K562 (cell line): ENCODE data around the gene TRPV5. TPM values are rescaled to one million over a fixed set of nuclear protein-coding genes. Genes with fewer than 3 reads are reported as not detected.
"Not testable (repeated sequence)": the region's sequence is repeated elsewhere in the genome, so short reads cannot be mapped to it uniquely, and the experiment has no call there.

Experiments
- ATAC-seq: fragments of 200-7000 bp; cut with Tn5 transposase; 3 replicates; pipeline ENCODE4 v1.9.1; 2020; ENCODE audit warnings: moderate library complexity
- BruUV-seq: library from RNA; stranded (reverse); fragments of 400-500 nt; replicated peaks from 2 replicates; lab custom pipeline; 2021; lab: Mats Ljungman, UMichigan
- CTCF ChIA-PET: fragments of 300-600 bp; formaldehyde crosslinking; extraction: SDS; loops from one replicate; lab custom pipeline; 2021; ENCODE audit warnings: low intra/inter-chr PET ratio; lab: Yijun Ruan, JAX
- POLR2A ChIA-PET: fragments of 300-600, 350-650 bp; sonication (Branson Sonifier 250); formaldehyde crosslinking; extraction: SDS; loops from one replicate; lab custom pipeline; 2021; ENCODE audit warnings: antibody characterized with exemption, inconsistent platforms; lab: Yijun Ruan, JAX
- DNase-seq, 4 experiments: peaks; one replicate each; pipeline versions ENCODE4 v3.0.0 to v3.0.0-alpha.2; 2011 to 2018; ENCODE audit warnings: low spot score in 3 of 4, mixed read lengths in 3 of 4; ENCODE audit errors: extremely low read depth in 1 of 4
- FAIRE-seq: peaks from 2 replicates; lab custom pipeline; 2011; peaks lifted over from hg19 to GRCh38; lab: Jason Lieb, UNC
- H2AFZ ChIP-seq: 2 replicates; pipeline ENCODE4 v1.6.0; 2011; ENCODE audit warnings: low read depth, low read length, control low read depth, inconsistent platforms
- H3K27ac ChIP-seq: fragments of 200-600 bp; 3 replicates; pipeline ENCODE4 v1.8.0; 2011; ENCODE audit warnings: low read depth, mild to moderate bottlenecking, control low read depth, inconsistent platforms, low read length, moderate library complexity, mixed read lengths; ENCODE audit errors: extremely low read depth
- H3K27me3 ChIP-seq, 2 experiments: fragments of 300-600 bp in 1 of 2; 2 replicates in 1 of 2; 3 replicates in 1 of 2; pipeline versions ENCODE4 v1.6.0 to v1.8.0; 2011; ENCODE audit warnings: inconsistent platforms in 2 of 2, low read length in 2 of 2, mild to moderate bottlenecking in 1 of 2, mixed read lengths in 1 of 2, moderate library complexity in 1 of 2; ENCODE audit not compliant: control insufficient read depth in 2 of 2, insufficient read depth in 2 of 2
- H3K36me3 ChIP-seq: fragments of 300-600 bp; 3 replicates; pipeline ENCODE4 v1.8.0; 2011; ENCODE audit warnings: mild to moderate bottlenecking, low read length, inconsistent platforms; ENCODE audit not compliant: control insufficient read depth, insufficient read depth
- H3K4me1 ChIP-seq, 2 experiments: fragments of 200-600 bp in 1 of 2; replicated peaks in 1 of 2; 2 replicates in 1 of 2; 3 replicates in 1 of 2; pipeline versions ENCODE4 v1.5.1 to v1.8.0; 2011; ENCODE audit warnings: inconsistent platforms in 2 of 2, low read length in 2 of 2, mild to moderate bottlenecking in 1 of 2, mixed read lengths in 1 of 2, moderate library complexity in 1 of 2; ENCODE audit not compliant: control insufficient read depth in 2 of 2, insufficient read depth in 2 of 2
- H3K4me2 ChIP-seq: 2 replicates; pipeline ENCODE4 v1.6.1; 2011; ENCODE audit warnings: low read length, control low read depth, inconsistent platforms, mixed read lengths; ENCODE audit not compliant: insufficient read depth
- H3K4me3 ChIP-seq: fragments of 200-600 bp; sonication (generic), shearing (Covaris generic); 2 replicates; pipeline ENCODE4 v1.5.1; 2016; ENCODE audit warnings: control low read depth, inconsistent platforms
- H3K79me2 ChIP-seq: fragments of 200-600 bp; 3 replicates; pipeline ENCODE4 v1.8.0; 2011; ENCODE audit warnings: low read length, inconsistent platforms; ENCODE audit not compliant: control insufficient read depth, insufficient read depth
- H3K9ac ChIP-seq, 2 experiments: 2 replicates each; pipeline versions ENCODE4 v1.6.0 to v1.6.1; 2011; ENCODE audit warnings: low read depth in 2 of 2, low read length in 2 of 2, control low read depth in 1 of 2, inconsistent platforms in 1 of 2, mild to moderate bottlenecking in 1 of 2, mixed read lengths in 1 of 2; ENCODE audit not compliant: insufficient read depth in 1 of 2
- H3K9me1 ChIP-seq: one replicate; pipeline ENCODE4 v1.6.0; 2011; ENCODE audit warnings: inconsistent platforms, mild to moderate bottlenecking, low read length, moderate library complexity; ENCODE audit not compliant: control insufficient read depth, insufficient read depth
- H3K9me3 ChIP-seq: replicated peaks from 2 replicates; pipeline ENCODE4 v1.5.1; 2011; ENCODE audit warnings: low read depth, low read length, inconsistent platforms; ENCODE audit not compliant: control insufficient read depth, insufficient read depth
- H4K20me1 ChIP-seq: replicated peaks from 2 replicates; pipeline ENCODE4 v1.6.1; 2011; ENCODE audit warnings: low read length, inconsistent platforms, mixed read lengths; ENCODE audit not compliant: control insufficient read depth, insufficient read depth
- ADNP ChIP-seq: fragments of 200-800 bp; sonication (Bioruptor generic); IDR thresholded peaks from 2 replicates; pipeline ENCODE4 v1.6.1; 2016; ENCODE audit warnings: missing genetic modification characterization, missing compliant biosample characterization
- BCOR ChIP-seq: fragments of 450-650 bp; IDR thresholded peaks from 2 replicates; pipeline ENCODE4 v1.6.1; 2016
- DDX20 ChIP-seq: fragments of 450-650 bp; IDR thresholded peaks from 2 replicates; pipeline ENCODE4 v1.6.1; 2016; ENCODE audit warnings: missing genetic modification characterization, low read depth, mild to moderate bottlenecking, missing compliant biosample characterization, moderate library complexity
- FOXA3 ChIP-seq, 2 experiments: fragments of 450-650 bp in 1 of 2; sonication (generic) in 1 of 2; formaldehyde crosslinking; IDR thresholded peaks in 1 of 2; conservative IDR thresholded peaks in 1 of 2; 2 replicates each; pipeline versions ENCODE4 v1.4.0 to v1.8.0; 2020 to 2022; ENCODE audit warnings: mild to moderate bottlenecking in 2 of 2, missing genetic modification reagents in 1 of 2
- GATA2 ChIP-seq: sonication (generic); formaldehyde crosslinking; IDR thresholded peaks from 2 replicates; pipeline ENCODE4 v1.4.0; 2020; ENCODE audit warnings: mild to moderate bottlenecking, missing genetic modification reagents
- KDM1A ChIP-seq, 2 experiments: fragments of 450-650 bp; IDR thresholded peaks; 2 replicates each; pipeline ENCODE4 v1.6.1; 2016; ENCODE audit warnings: mild to moderate bottlenecking in 2 of 2
- LCOR ChIP-seq: sonication (generic); formaldehyde crosslinking; IDR thresholded peaks from 2 replicates; pipeline ENCODE4 v1.8.0; 2022; ENCODE audit warnings: mild to moderate bottlenecking, missing genetic modification reagents
- NCOR1 ChIP-seq: fragments of 450-650 bp; IDR thresholded peaks from 2 replicates; pipeline ENCODE4 v1.6.1; 2016; ENCODE audit warnings: mild to moderate bottlenecking, moderate library complexity
- RBM15 ChIP-seq: fragments of 200-400 bp; formaldehyde crosslinking; IDR thresholded peaks from 2 replicates; pipeline ENCODE4 v1.6.1; 2018; ENCODE audit warnings: mild to moderate bottlenecking, low read length, moderate library complexity; ENCODE audit not compliant: insufficient read depth
- RBM25 ChIP-seq: fragments of 200-400 bp; formaldehyde crosslinking; IDR thresholded peaks from 2 replicates; pipeline ENCODE4 v1.6.1; 2018; ENCODE audit warnings: low read length, low read depth, moderate library complexity; ENCODE audit not compliant: severe bottlenecking
- RHOXF2B ChIP-seq: fragments of 250-450 bp; sonication (Bioruptor Pico); conservative IDR thresholded peaks from 2 replicates; pipeline ENCODE4 v1.5.1; 2021
- ZNF146 ChIP-seq: IDR thresholded peaks from one replicate; pipeline ENCODE4 v1.6.1; 2018; ENCODE audit warnings: missing compliant biosample characterization; ENCODE audit not compliant: unreplicated experiment
- WGBS: fragments of 100-300 bp; shearing (Covaris generic); methylation state at CpG from one replicate; pipeline ENCODE4 v1.1.6; 2016; ENCODE audit warnings: low coverage, mixed read lengths; ENCODE audit not compliant: insufficient coverage; ENCODE audit errors: missing lambda C conversion rate; 5-methylcytosine and 5-hydroxymethylcytosine counted together
- in situ Hi-C: fragments of 300-500 bp; cut with MboI; formaldehyde crosslinking; loops from 4 replicates; pipeline ENCODE4 v1.15.0; 2018; ENCODE audit warnings: inconsistent platforms, mixed read lengths
- intact Hi-C: fragments of 100-400 bp; cut with micrococcal nuclease; formaldehyde crosslinking; loops from 2 replicates; pipeline ENCODE4 v1.14.2; 2022
- polyA plus RNA-seq, 8 experiments: library from polyadenylated mRNA; depleted of rRNA in 4 of 8; stranded (reverse) in 5 of 8; unstranded in 3 of 8; fragments of >200 nt; fragmentation: Nextera tagmentation in 2 of 8; fragmentation: Illumina TruSeq in 1 of 8; extraction: Ambion mirVana in 2 of 8; extraction: Trizol in 1 of 8; gene quantifications; 2 replicates each; pipeline versions ENCODE4 v1.2.1 to v1.2.3, GENCODE V29; 2011 to 2014; ENCODE audit warnings: inconsistent platforms in 1 of 8, missing spikeins in 1 of 8
- total RNA-seq, 7 experiments: library from RNA; depleted of rRNA in 6 of 7; stranded (reverse); fragments of >200 nt in 6 of 7; fragmentation: Illumina TruSeq in 2 of 7; extraction: Trizol in 2 of 7; gene quantifications; 2 replicates each; pipeline versions ENCODE4 v1.2.1 to v1.2.3, GENCODE V29; 2011 to 2021; ENCODE audit warnings: low replicate concordance in 1 of 7
- TF ChIP-seq, protein P1 (sequence below): fragments of 250-450 bp; sonication (Bioruptor Pico); IDR thresholded peaks from 2 replicates; pipeline ENCODE4 v1.5.0; 2021

Gene TRPV5
- total and polyA plus RNA-seq, 9 of the 15 experiments (the other 6 are each of a cell fraction or from before 2014, with no cell fraction given): not detected

DNA sequence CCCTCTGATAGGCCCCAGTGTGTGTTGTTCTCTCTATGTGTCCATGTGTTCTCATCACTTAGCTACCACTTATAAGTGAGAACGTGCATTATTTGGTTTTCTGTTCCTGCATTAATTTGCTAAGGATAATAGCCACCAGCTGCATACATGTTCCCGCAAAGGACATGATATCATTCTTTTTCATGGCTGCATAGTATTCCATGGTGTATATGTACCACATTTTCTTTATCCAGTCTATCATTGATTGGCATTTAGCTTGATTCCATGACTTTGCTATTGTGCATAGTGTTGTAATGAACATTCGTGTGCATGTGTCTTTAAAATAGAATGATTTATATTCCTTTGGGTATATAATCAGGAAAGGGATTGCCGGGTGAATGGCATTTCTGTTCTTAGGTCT is 44.9 kb upstream of the TRPV5 start:
- H3K27ac ChIP-seq, H3K9me3 ChIP-seq, H4K20me1 ChIP-seq, H3K4me3 ChIP-seq, H3K9me1 ChIP-seq, H2AFZ ChIP-seq, H3K79me2 ChIP-seq, H3K27me3 ChIP-seq, BruUV-seq, H3K4me1 ChIP-seq, FAIRE-seq, H3K4me2 ChIP-seq, in situ Hi-C loops, H3K9ac ChIP-seq, intact Hi-C loops, H3K36me3 ChIP-seq, DNase-seq, ATAC-seq, CTCF ChIA-PET: not testable (repeated sequence)
- TF ChIP-seq BCOR (peak; percentile 81), ADNP (tag) (peak; percentile 65; the same call in 1 of the 2 replicates), ZNF146 (CRISPR knock-in tag) (peak; percentile 99), KDM1A (IDR thresholded peaks at IDR 0.05) (peak; percentile 49 to 78), RBM25 (peak; percentile 89)
- POLR2A ChIA-PET: interaction anchor here (0.8 kb wide), 1 partner anchor 47 kb away, joined by 3 read pairs; no protein-coding TSS in a partner anchor
- WGBS: 23% methylated on average over 4 of the region's 4 CpGs

DNA sequence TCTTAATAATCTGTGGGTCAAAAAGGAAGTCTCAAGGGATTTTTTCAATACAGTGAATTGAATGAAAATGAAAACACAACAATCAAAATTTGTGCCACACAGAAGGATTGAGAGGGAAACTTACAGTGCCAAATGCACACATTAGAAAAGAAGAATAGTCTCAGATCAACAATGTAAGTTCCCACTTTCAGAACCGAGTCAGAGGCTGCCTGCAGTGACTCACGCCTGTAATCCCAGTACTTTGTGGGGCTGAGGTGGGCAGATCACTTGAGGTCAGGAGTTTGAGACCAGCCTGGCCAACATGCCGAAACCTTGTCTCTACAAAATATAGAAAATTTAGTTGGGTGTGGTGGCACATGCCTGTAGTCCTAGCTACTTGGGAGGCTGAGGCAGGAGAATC is 41.1 kb upstream of the TRPV5 start:
- Histone ChIP-seq H3K4me3 (no peak overlapping the region), H4K20me1 (no peaks in the 10 kb centered on the region), H3K9me1 (no peaks in the 10 kb centered on the region), H3K27ac (no peak overlapping the region), H3K36me3 (no peaks in the 10 kb centered on the region), H3K79me2 (no peaks in the 10 kb centered on the region), H3K27me3 (peaks cover 0 to 3% of the 10 kb centered on the region in 2 experiments; a peak in 1 of 5 replicates), H2AFZ (no peak overlapping the region), H3K4me1 (no peaks in the 10 kb centered on the region), H3K9ac (no peak overlapping the region), H3K4me2 (no peak overlapping the region), H3K9me3 (no peaks in the 10 kb centered on the region; the same call in 1 of the 2 replicates)
- FAIRE-seq: no peak
- ChIA-PET CTCF (no interaction called here), POLR2A (no interaction called here)
- DNase-seq: no peak
- in situ Hi-C loops: no loop called here
- no peak for TF ChIP-seq RBM15
- TF ChIP-seq FOXA3 (CRISPR knock-in tag; conservative IDR thresholded peaks at IDR 0.05 in 1 of 2, IDR thresholded peaks at IDR 0.05 in 1 of 2): no peak
- no peak for TF ChIP-seq GATA2 (CRISPR knock-in tag)
- no peak for TF ChIP-seq NCOR1
- no peak for TF ChIP-seq RHOXF2B
- TF ChIP-seq, protein P1, sequence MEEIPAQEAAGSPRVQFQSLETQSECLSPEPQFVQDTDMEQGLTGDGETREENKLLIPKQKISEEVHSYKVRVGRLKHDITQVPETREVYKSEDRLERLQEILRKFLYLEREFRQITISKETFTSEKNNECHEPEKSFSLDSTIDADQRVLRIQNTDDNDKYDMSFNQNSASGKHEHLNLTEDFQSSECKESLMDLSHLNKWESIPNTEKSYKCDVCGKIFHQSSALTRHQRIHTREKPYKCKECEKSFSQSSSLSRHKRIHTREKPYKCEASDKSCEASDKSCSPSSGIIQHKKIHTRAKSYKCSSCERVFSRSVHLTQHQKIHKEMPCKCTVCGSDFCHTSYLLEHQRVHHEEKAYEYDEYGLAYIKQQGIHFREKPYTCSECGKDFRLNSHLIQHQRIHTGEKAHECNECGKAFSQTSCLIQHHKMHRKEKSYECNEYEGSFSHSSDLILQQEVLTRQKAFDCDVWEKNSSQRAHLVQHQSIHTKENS: no peak
- no peak for TF ChIP-seq DDX20
- TF ChIP-seq LCOR (CRISPR knock-in tag): no peak
- 0 out of 3 replicates have a peak, but pooled peaks have one; percentile 26 for ATAC-seq
- WGBS: 17% methylated on average over 3 of the region's 3 CpGs
- intact Hi-C loops: no loop called here
- BruUV-seq: no TSS peak
